Neuron (in vitro differentiated cells): ENCODE results near the gene TMEM131.

ENCODE experiments used
- H2AFZ ChIP-seq: one replicate; pipeline ENCODE4 v1.6.1; 2013; ENCODE audit warnings: low read depth, mild to moderate bottlenecking, inconsistent platforms, low read length, moderate library complexity
- H3K27me3 ChIP-seq: one replicate; pipeline ENCODE4 v1.6.1; 2013; ENCODE audit warnings: low read length; ENCODE audit not compliant: insufficient read depth
- H3K36me3 ChIP-seq: one replicate; pipeline ENCODE4 v1.6.1; 2013; ENCODE audit warnings: low read length; ENCODE audit not compliant: insufficient read depth
- H3K4me1 ChIP-seq: one replicate; pipeline ENCODE4 v1.6.1; 2013; ENCODE audit warnings: low read length; ENCODE audit not compliant: insufficient read depth
- H3K4me3 ChIP-seq: 2 replicates; pipeline ENCODE4 v1.5.1; 2013; ENCODE audit warnings: mild to moderate bottlenecking, low read length, moderate library complexity
- H3K9me3 ChIP-seq: one replicate; pipeline ENCODE4 v1.6.1; 2013; ENCODE audit warnings: low read length

Gene TMEM131

GRCh38 chr2:97769711-97770110, 226.0 kb downstream of the TMEM131 start:
- Histone ChIP-seq H3K4me3 (no peak overlapping the region), H3K36me3 (peaks cover 65% of the 10 kb centered on the region), H3K27me3 (no peaks in the 10 kb centered on the region), H3K4me1 (no peaks in the 10 kb centered on the region), H2AFZ (no peak overlapping the region), H3K9me3 (no peaks in the 10 kb centered on the region)

DNA sequence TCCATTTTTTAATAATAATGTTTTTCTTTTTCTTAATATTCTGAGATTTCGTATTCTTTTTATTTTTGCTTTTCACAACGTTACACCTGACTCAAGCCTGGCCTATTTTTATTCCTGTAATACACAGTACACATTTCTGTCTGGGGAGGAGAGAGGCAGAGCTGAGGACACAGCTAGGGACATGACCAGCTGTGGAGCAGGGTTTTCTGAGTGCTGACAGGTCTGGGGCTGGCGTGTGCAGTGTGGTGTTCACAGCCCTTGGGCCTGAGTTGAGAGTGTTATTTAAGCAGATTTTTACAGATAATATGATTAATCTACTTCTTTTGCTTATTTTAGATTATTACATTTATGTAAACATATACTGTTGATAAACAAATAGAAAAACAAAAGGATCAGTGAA, 226.4 kb downstream of the TMEM131 start:
- Histone ChIP-seq H3K9me3 (no peaks in the 10 kb centered on the region), H2AFZ (no peak overlapping the region), H3K36me3 (peaks cover 64% of the 10 kb centered on the region), H3K4me1 (no peaks in the 10 kb centered on the region), H3K27me3 (no peaks in the 10 kb centered on the region), H3K4me3 (no peak overlapping the region)

GRCh38 chr2:97766567-97766966, 229.2 kb downstream of the TMEM131 start:
- Histone ChIP-seq H3K9me3 (no peaks in the 10 kb centered on the region), H3K4me1 (no peaks in the 10 kb centered on the region), H3K4me3 (no peak overlapping the region), H3K27me3 (no peaks in the 10 kb centered on the region), H2AFZ (no peak overlapping the region), H3K36me3 (peaks cover 68% of the 10 kb centered on the region)

DNA sequence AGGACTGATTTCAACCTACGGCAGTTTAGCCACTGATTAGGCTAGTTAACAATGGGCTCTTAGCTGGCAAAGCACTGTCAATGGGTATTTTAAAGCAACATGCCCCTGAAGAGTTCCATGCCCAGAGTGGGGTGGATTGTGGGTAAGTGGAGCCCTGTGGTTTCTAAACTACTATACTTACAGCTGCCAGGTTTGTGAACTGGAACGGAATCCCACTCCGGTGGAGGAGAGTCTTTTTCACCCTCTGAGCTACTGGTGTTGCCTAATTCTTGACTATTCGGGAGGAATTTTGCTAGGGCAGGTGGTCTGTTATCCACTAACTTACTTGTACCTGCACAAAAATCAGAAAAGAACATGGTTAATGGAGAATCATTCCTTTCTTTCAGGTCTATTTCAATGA, 229.8 kb downstream of the TMEM131 start:
- peaks cover 72% of the 10 kb centered on the region for H3K36me3 ChIP-seq
- H2AFZ ChIP-seq, result no peak overlapping the region
- no peaks in the 10 kb centered on the region for H3K27me3 ChIP-seq
- H3K4me1 ChIP-seq, result no peaks in the 10 kb centered on the region
- no peaks in the 10 kb centered on the region for H3K9me3 ChIP-seq
- no peak overlapping the region for H3K4me3 ChIP-seq

DNA sequence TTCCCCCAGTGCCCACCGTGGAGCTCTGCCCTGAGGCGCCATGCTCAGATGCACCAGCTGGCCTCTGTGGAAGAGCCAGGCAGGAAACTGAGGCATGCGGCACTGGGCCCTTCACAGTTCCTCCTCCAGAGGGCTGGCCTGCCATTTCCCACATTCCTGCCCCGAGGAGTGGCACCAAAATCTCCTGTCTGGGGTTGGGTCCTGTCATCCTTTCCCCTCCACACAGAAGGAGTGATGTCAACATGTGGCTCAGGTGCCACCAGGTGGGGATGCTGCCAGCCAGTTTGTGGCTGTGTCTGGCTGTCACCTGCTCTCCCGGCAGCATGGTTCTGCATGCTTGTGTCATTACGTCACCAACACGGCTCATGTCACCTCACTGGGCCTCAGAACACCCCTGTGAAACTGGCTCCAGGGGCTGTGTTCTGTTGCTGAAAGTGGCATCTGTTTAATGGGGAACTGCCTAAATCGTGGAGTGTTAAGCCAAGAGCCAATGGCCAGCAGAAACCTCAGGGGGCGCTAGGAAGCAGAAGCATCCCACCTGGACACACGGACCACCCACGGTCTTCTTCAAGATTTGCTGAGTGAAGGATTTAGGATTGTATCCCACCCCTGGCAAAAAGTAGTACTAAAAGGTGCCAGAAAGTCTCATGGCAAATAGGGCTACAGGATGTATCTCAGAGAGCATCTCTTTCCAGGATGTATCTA, 231.0 kb downstream of the TMEM131 start:
- Histone ChIP-seq H3K4me1 (no peaks in the 10 kb centered on the region), H2AFZ (no peak overlapping the region), H3K4me3 (no peak overlapping the region), H3K27me3 (no peaks in the 10 kb centered on the region), H3K9me3 (no peaks in the 10 kb centered on the region), H3K36me3 (peaks cover 76% of the 10 kb centered on the region)

DNA sequence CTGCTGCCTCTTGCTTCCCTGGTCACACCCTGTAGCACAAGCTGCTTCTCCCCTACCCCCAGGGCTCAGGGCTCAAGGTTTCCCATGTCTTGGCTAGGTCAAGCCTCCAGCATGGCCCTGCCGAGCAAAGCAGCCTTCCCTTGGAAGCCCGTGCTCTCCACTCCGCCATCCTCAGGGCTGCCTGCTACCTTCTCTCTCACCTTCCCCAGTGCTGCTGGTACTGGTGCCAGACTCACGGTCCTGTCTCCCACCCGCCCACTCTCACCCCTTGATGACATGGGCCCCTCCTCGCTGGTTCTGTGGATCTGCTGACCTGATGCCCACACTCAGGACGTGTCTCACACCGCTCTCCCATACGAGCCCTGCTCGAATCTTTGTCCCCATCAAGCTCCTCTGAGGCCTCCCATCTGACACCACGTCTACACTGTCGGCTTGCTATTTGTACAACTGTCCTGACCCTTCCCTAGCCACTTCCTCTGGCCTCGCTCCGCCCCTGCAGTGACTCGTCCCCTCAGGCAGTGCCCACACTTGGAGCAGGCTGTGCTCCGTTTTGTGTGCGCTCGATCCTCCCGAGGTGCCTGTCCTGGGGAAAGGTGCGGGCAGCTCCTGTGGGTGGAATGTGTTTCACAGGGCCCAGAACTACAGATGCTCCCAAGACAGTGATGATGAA, 232.4 kb downstream of the TMEM131 start:
- Histone ChIP-seq H3K36me3 (peaks cover 87% of the 10 kb centered on the region), H3K4me3 (no peak overlapping the region), H3K9me3 (no peaks in the 10 kb centered on the region), H3K27me3 (no peaks in the 10 kb centered on the region), H3K4me1 (no peaks in the 10 kb centered on the region), H2AFZ (no peak overlapping the region)

DNA sequence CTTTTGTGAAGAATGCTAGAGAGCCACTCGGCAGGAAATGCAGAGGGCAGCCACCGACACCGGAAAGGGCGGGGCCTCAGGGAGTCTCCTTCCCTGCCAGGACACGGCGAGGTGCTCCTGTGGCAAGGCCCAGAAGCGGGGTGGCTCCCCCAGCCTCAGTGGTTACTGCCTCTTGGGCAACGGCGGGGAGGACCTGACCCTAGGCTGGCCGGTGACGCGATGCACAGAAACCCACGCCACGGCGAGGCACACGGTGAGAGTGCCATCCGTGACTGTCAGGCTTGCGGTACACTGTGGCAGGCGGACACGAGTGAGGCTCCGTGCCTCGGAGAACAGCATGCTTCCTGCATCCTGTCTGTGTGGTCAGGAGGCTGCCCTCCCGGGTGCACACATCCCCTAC, 234.6 kb downstream of the TMEM131 start:
- H3K4me1 ChIP-seq, result no peaks in the 10 kb centered on the region
- peaks cover 87% of the 10 kb centered on the region for H3K36me3 ChIP-seq
- no peaks in the 10 kb centered on the region for H3K27me3 ChIP-seq
- no peaks in the 10 kb centered on the region for H3K9me3 ChIP-seq
- no peak overlapping the region for H2AFZ ChIP-seq
- no peak overlapping the region for H3K4me3 ChIP-seq

DNA sequence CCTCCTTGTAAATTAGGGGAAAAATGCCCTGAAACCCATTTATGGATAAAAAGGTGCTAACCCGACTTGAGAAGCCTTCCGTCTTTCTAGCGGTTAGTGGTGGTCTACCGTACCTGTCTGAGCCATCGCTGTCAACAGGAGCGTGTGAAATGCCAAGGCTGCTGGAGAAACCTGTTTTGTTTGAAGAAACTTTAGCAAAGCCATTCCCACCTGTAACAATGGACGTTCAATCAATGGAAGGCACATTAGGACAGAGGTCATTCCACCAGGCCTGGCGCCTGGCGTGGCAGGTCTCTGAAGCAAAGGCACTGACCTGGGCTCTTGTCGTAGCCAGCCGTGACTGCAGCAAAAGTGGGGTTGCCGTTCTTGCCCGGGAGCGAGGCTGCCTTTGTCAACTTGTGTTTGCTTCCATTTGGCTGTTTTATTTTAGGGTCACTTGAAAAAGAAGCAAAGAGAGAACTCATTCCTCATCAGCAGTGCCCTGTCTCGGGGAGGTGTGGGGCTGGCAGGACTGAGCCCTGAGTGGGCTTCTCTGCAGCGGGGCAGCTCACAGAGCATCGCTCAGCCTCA, 235.2 kb downstream of the TMEM131 start:
- no peaks in the 10 kb centered on the region for H3K27me3 ChIP-seq
- no peak overlapping the region for H2AFZ ChIP-seq
- no peak overlapping the region for H3K4me3 ChIP-seq
- no peaks in the 10 kb centered on the region for H3K9me3 ChIP-seq
- H3K36me3 ChIP-seq, result peaks cover 86% of the 10 kb centered on the region
- no peaks in the 10 kb centered on the region for H3K4me1 ChIP-seq

- no peaks in the 10 kb centered on the region for H3K4me1 ChIP-seq
- H3K36me3 ChIP-seq, result peaks cover 86% of the 10 kb centered on the region
- H2AFZ ChIP-seq, result no peak overlapping the region
- H3K27me3 ChIP-seq, result no peaks in the 10 kb centered on the region
- no peak overlapping the region for H3K4me3 ChIP-seq
- H3K9me3 ChIP-seq, result no peaks in the 10 kb centered on the region
Measured at GRCh38 chr2:97759727-97760407, 235.9 kb downstream of the TMEM131 start.

- Histone ChIP-seq H3K4me3 (no peak overlapping the region), H3K36me3 (peaks cover 74% of the 10 kb centered on the region), H2AFZ (no peak overlapping the region), H3K27me3 (no peaks in the 10 kb centered on the region), H3K9me3 (no peaks in the 10 kb centered on the region), H3K4me1 (no peaks in the 10 kb centered on the region)
Measured at GRCh38 chr2:97758131-97758705, 237.5 kb downstream of the TMEM131 start.

DNA sequence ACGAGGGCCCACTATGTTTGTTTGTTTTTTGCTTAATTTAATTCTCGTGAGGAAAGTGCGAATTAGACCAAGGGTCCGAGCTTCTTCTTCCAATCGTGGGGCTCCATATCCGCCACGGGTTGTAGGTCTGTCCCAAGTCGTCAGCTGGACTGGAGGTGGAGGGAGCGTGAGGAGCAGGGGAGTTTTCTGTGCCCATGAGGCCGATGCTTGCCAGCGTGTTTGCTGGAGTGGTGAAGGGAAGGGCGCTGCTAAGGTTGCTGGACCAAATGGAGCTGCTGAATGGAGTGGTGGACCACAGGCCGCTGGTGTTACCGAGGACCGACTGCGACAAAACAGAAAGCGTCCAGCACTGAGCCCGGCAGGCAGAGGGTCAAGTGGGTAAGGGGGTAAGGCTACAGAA, 238.7 kb downstream of the TMEM131 start:
- H3K27me3 ChIP-seq, result no peaks in the 10 kb centered on the region
- no peak overlapping the region for H3K4me3 ChIP-seq
- peaks cover 8% of the 10 kb centered on the region for H3K4me1 ChIP-seq
- H3K36me3 ChIP-seq, result peaks cover 62% of the 10 kb centered on the region
- no peaks in the 10 kb centered on the region for H3K9me3 ChIP-seq
- H2AFZ ChIP-seq, result no peak overlapping the region

- no peak overlapping the region for H2AFZ ChIP-seq
- H3K36me3 ChIP-seq, result peaks cover 54% of the 10 kb centered on the region
- peaks cover 8% of the 10 kb centered on the region for H3K4me1 ChIP-seq
- no peaks in the 10 kb centered on the region for H3K27me3 ChIP-seq
- no peaks in the 10 kb centered on the region for H3K9me3 ChIP-seq
- H3K4me3 ChIP-seq, result no peak overlapping the region
Measured at GRCh38 chr2:97755491-97755890, 240.3 kb downstream of the TMEM131 start.
